Measurements from ENCODE around the gene CNIH1. TPM values are rescaled to one million over a fixed set of nuclear protein-coding genes. Genes with fewer than 3 reads are reported as not detected.

The CNIH1 gene
- 157 and 164 TPM in 2 replicates for total RNA-seq

DNA sequence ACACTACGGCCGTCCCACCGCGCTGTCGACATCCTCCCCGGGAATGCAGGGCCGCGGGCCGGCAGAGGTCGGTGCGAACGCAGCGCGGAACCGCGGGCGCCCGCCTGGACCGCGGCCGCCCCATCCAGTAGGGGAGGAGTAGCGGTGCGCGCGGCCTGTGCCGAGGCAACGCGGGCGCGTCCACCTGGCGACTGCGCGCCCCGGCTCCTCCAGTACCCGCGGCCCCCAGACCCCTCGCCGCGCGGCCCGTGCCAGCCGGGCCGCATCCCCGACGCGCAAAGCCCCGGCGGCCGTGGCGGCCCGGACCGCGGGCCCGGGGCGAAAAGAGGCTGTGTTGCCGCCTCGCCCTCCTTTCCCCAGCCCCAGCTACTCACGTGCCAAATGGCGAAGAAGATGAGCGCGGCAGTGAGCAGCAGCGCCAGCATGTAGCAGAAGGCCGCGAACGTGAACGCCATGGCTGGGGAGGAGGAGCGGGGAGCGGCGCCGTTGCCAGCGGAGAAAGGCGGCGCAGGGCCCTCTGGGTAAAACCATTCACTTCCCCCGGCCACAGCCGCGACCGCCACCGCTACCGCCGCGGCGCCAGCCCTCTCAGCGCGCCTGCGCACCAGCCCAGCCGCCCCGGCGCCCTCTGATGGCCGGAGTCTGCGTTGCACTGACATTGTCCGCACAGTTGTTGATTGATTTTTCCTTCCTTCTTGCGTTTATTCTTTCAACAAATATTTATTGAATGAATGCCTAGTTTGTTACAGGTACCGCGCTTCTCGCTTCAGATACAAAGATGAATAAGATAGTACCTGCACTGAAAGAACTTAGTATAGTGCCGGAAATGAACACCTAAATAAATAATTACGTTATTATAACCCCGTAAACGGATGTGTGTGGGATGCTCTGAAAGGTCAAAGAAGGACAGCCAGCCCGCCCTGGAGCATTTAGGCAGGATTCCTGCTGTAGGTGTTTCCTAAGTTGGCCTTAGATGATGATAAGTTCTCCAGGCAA is at the start of gene CNIH1:
TSS of gene CNIH1 (minus strand) at position 502 of the 996 bp plus-strand sequence. CDS start at position 455, 47 bp downstream.

DNA sequence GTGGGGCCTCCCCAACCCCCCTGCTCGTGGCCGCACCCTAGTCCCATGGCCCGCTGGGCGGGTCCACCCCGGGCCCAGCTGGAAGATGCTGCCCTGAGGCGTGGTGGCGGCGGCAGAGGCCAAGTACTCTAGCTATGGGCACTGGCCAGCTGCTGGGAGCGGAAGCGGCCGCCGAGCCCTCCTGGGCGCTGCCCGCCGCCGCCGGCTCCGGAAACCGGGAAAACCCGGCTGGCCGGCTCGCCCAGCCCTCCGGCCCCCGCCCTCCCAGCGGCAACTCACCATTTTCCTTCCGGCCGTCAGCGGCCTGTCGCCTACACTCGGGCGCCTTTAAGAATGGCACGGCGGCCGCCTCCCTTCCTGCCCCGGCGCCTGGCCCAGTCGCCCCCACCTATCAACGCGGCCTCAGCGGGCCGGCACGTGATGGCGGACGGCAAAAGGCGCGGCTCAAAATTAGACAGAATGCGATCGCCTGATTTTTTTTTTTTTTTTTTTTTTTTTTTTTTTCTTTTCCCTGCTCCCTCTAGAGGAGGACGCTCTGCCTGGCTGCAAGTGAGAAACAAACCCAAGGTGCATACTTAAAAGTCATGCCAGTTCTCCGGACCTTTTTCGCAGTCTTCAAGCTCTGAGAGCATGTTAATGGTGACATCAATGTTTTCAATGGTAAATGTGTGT is 47.6 kb upstream of the CNIH1 start, which contains the start of gene GMFB:
TSS of gene GMFB (minus strand) at position 335 of the 672 bp plus-strand sequence. CDS start at position 282, 53 bp downstream.

DNA sequence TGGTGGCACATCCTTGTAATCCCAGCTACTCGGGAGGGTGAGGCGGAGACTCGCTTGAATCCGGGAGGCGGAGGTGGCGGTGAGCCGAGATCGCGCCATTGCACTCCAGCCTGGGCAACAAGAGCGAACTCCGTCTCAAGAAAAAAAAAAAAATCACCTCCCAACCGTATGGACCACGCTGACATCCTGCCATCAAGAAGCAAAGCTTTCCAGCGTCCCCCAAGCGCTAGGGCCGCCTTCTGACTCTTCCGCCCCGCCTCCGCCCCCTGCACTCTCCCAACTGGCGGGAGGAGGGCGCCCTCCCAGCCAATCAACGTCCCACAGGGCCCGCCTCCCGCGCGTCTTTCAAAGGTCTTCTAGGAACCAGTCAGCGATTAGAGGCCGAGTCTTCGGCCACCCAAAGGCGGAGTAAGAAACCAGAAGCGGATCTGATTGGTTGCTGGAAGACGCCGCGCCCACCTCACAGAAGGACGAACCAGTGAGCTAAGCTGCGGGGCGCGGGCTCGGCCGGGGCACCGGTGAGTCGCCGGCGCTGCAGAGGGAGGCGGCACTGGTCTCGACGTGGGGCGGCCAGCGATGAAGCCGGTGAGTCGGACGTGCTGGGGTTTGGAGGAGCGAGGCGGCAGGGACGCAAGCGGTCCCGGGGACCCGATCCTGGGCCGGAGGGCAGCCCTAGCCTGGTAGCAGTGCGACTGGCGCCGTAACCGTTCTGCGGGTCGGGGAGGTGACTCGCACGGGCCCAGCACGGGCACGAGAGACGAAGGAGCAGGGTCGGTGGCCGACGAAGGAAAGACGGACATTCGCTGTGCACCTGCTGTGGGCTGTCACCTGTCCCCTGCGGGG is 44.5 kb downstream of the CNIH1 start, which contains the start of gene CDKN3:
TSS of gene CDKN3 (plus strand) at position 515 of the 843 bp plus-strand sequence. CDS start at position 577, 62 bp downstream.

Other genes with a start within 250 kb of the CNIH1 start
- gene CDKN3, start 44.4 kb downstream of the CNIH1 start, total RNA-seq, result 22.5 and 40.1 TPM in 2 replicates
- gene GMFB, start 47.6 kb upstream of the CNIH1 start, total RNA-seq, result 62.1 and 84.7 TPM in 2 replicates
- 12.1 and 12.4 TPM in 2 replicates for gene CGRRF1, start 68.5 kb upstream of the CNIH1 start, total RNA-seq
- 54.9 and 79.0 TPM in 2 replicates for gene SAMD4A, start 125.8 kb upstream of the CNIH1 start, total RNA-seq

All from vein endothelial cell (primary cell).